Omental fat pad (tissue), 4 donors: ENCODE results near the gene CDC5L. TPM values are rescaled to one million over a fixed set of nuclear protein-coding genes. Genes with fewer than 3 reads are reported as not detected.
"Not testable (repeated sequence)": the region's sequence is repeated elsewhere in the genome, so short reads cannot be mapped to it uniquely, and the experiment has no call there.

ENCODE experiments used
- ATAC-seq: fragments of 150-250 bp; one replicate; pipeline ENCODE4 v1.9.1; 2016; ENCODE audit warnings: mild to moderate bottlenecking, moderate library complexity; ENCODE audit not compliant: low FRiP score
- DNase-seq: peaks from one replicate; pipeline ENCODE4 v3.0.0-alpha.2; 2019; ENCODE audit warnings: low spot score
- CTCF ChIP-seq, 3 donors: fragments of 450-650 bp; IDR thresholded peaks; one replicate each; pipeline ENCODE4 v1.5.1; 2016 to 2017; ENCODE audit warnings: antibody characterized with exemption in 3 of 3, mild to moderate bottlenecking in 3 of 3, moderate library complexity in 2 of 3
- total RNA-seq, 4 donors: library from RNA; depleted of rRNA; stranded (reverse); fragments of >200 nt; gene quantifications; one replicate each; pipeline ENCODE4 v1.1.0, GENCODE V29; 2016

Gene CDC5L
- total RNA-seq, 4 donors from 2014 or later, result 14.6 to 21.4 (median 17.3) TPM

DNA sequence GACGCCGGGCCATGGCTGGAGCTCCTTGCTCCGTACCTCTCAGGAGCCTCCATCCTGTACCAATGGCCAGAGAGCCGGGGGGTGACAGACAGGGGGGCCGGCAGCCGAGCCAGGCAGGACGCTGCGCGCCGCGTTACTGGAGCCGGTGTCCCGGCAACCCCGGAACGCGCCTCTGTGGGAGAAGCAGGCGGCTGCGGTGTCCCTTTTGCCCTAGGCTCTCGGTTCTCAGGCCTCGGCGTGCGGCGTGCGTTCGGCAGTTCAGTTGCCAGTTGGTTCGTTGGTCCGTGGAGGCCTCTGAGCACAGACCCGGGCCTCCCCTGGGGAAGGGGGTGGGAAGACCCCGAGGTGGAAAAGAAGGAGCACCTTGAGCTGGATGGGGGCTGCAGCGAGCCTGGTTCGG lies 45.0 kb upstream of the CDC5L start, which contains the start of gene SPATS1:
Gene SPATS1, plus strand, starts transcription at position 162 of the 400 bp plus-strand sequence. CDS start 446 bp downstream, outside the sequence.
- no peak for ATAC-seq
- no peak for TF ChIP-seq CTCF (IDR thresholded peaks at IDR 0.05)
- DNase-seq, result no peak

DNA sequence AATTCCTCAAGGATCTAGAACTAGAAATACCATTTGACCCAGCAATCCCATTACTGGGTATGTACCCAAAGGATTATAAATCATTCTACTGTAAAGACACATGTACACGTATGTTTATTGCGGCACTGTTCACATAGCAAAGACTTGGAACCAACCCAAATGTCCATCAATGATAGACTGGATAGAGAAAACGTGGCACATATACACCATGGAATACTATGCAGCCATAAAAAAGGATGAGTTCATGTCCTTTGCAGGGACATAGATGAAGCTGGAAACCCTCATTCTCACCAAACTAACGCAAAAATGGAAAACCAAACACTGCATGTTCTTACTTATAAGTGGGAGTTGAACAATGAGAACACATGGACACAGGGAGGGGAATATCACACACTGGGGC lies 40.7 kb upstream of the CDC5L start:
- ATAC-seq, DNase-seq: not testable (repeated sequence)

GRCh38 chr6:44349904-44350649 lies 37.4 kb upstream of the CDC5L start:
- TF ChIP-seq CTCF (IDR thresholded peaks at IDR 0.05), result no peak
- ATAC-seq (no peak), DNase-seq (no peak)

DNA sequence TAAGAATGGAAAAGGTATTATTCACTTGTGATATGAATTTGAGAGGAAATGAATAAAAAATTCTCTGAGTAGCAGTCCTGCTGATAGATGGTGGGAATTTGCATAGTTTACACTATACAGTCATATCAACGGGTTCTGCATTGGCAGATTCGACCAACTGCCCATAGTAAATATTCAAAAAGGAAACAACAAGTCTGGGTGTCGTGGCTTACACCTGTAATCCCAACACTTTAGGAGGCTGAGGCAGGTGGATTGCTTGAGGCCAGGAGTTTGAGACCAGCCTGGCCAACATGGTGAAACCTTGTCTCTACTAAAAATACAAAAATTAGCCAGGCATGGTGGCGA lies 36.9 kb upstream of the CDC5L start:
- not testable (repeated sequence) for ATAC-seq, DNase-seq

DNA sequence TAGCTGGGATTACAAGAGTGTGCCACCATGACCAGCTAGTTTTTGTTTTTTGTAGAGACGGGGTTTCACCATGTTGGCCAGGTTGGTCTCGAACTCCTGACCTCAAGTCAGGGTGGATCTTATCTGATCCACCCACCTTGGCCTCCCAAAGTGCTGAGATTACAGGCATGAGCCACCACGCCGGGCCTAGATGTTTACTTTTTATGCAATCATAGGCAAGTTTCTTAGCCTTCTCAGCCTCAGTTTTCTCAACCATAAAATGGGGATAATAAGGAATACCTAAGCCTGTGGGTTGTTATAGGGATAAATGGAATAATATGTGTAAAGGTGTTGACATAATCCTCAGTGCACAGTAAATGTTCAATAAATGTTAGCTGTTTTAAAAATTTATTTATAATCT lies 35.2 kb upstream of the CDC5L start:
- TF ChIP-seq CTCF (IDR thresholded peaks at IDR 0.05), result no peak
- ATAC-seq, result no peak
- DNase-seq, result no peak

GRCh38 chr6:44353336-44353735 lies 34.2 kb upstream of the CDC5L start:
- no peak for ATAC-seq
- no peak for DNase-seq
- TF ChIP-seq CTCF (IDR thresholded peaks at IDR 0.05), result no peak

DNA sequence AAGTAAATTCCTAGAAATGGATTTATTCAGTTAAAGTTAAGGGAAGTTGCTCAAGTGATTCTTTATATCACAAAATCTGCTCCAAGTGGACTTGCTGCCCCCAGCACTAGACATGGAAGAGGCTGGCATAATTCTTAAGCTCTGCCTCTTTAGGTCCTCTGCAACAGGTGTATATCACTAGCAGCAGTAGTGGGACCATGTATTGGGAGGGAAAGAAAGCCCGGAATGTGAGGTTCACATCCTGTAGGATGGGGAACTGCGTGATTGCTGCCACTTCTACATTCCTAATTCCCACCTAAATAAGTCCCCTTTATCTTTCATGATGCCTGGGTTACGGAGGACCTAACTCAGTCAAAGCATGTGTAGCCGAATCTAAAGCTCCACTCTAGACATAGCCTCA lies 31.9 kb upstream of the CDC5L start:
- ATAC-seq (no peak), DNase-seq (no peak)
- no peak for TF ChIP-seq CTCF (IDR thresholded peaks at IDR 0.05)

DNA sequence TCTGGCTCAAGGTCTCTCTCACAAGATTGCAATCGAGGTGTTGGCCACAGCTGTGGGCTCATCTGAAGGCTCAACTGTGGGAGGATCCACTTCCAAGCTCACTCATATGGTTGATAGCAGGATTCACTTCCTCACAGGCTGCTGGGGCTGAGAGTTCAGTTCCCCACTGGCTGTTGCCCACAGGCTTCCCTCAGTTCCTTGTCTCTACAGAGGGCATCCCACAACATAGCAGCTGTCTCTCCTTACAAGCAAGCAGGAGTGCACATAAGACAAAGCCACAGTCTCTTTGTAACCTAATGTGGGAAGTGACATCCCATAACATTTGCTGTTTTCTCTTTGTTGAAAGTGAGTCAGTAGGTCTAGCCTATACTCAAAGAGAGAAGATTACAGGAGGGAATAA lies 31.0 kb upstream of the CDC5L start:
- no peak for TF ChIP-seq CTCF (IDR thresholded peaks at IDR 0.05)
- ATAC-seq (no peak), DNase-seq (no peak)
